Spleen (tissue), 7 donors: ENCODE data around the gene TEKT3.

ENCODE experiments used
- CTCF ChIP-seq, 11 experiments: fragments of 200-600 bp in 7 of 11; fragments of 450-650 bp in 4 of 11; sonication (generic) in 4 of 11; IDR thresholded peaks in 8 of 11; conservative IDR thresholded peaks in 3 of 11; 1 replicate in 7 of 11; 2 replicates in 4 of 11; pipeline versions ENCODE4 v1.4.0 to v1.8.0; 2016 to 2021; ENCODE audit warnings: antibody characterized with exemption in 11 of 11, inconsistent platforms in 4 of 11, mild to moderate bottlenecking in 1 of 11
- POLR2A ChIP-seq, 3 donors: fragments of 450-650 bp; IDR thresholded peaks; one replicate each; pipeline ENCODE4 v1.5.1; 2017; ENCODE audit warnings: antibody characterized with exemption in 3 of 3, mild to moderate bottlenecking in 1 of 3
- POLR2AphosphoS5 ChIP-seq, 3 donors: sonication (generic); formaldehyde crosslinking; IDR thresholded peaks; one replicate each; pipeline ENCODE4 v1.5.1; 2017; ENCODE audit warnings: antibody characterized with exemption in 3 of 3
- donor health status: DM: no; HTN: no; CAD: no; lungs with moderate emphysema.
- donor health status: DM: no; HTN: no; CAD: no.
- donor health status: DM: no; HTN: no; CAD: no.

GRCh38 chr17:15301845-15302244 lies 39.6 kb downstream of the TEKT3 start:
- TF ChIP-seq CTCF (IDR thresholded peaks at IDR 0.05 in 8 of 11, conservative IDR thresholded peaks at IDR 0.05 in 3 of 11), result no peak
- no peak for TF ChIP-seq POLR2AphosphoS5 (IDR thresholded peaks at IDR 0.05)
- no peak for TF ChIP-seq POLR2A (IDR thresholded peaks at IDR 0.05)
